ENCODE measurements around the gene RBMS1. TPM values are rescaled to one million over a fixed set of nuclear protein-coding genes. Genes with fewer than 3 reads are reported as not detected.

Gene RBMS1
- polyA plus RNA-seq, 1 donor from 2014 or later = 8.4 TPM

- Histone ChIP-seq H3K79me2 (replicated peaks; ENCODE audit: insufficient read depth, low read length) (no peaks in the 10 kb centered on the region), H2AFZ (ENCODE audit: low read depth, low read length) (no peak overlapping the region), H3K4me3 (ENCODE audit: low read length) (no peak overlapping the region), H3K36me3 (ENCODE audit: insufficient read depth, low read length) (no peaks in the 10 kb centered on the region), H3K27me3 (ENCODE audit: insufficient read depth, low read depth, low read length) (peaks cover 12% of the 10 kb centered on the region), H3F3A (ENCODE audit: insufficient read depth, low read length, poor library complexity, severe bottlenecking) (no peaks in the 10 kb centered on the region), H3K9me2 (ENCODE audit: insufficient read depth, low read length) (no peaks in the 10 kb centered on the region), H3K9me3 (ENCODE audit: low read length) (no peaks in the 10 kb centered on the region), H4K20me1 (ENCODE audit: insufficient read depth) (no peaks in the 10 kb centered on the region), H3K9ac (ENCODE audit: low read length) (no peak overlapping the region), H3K27ac (ENCODE audit: low read length) (no peak overlapping the region), H3K4me2 (ENCODE audit: low read length) (no peak overlapping the region)
- TF ChIP-seq POLR2AphosphoS5 (IDR thresholded peaks at IDR 0.05) = no peak
- no peak for TF ChIP-seq REST (IDR thresholded peaks at IDR 0.05; ENCODE audit: borderline replicate concordance)
- no peak for TF ChIP-seq SMC3 (conservative IDR thresholded peaks at IDR 0.05; ENCODE audit: poor library complexity)
- TF ChIP-seq EZH2 (IDR thresholded peaks at IDR 0.05; ENCODE audit: borderline replicate concordance, insufficient read depth, low read length, poor library complexity, severe bottlenecking) = no peak
- TF ChIP-seq RAD21 (conservative IDR thresholded peaks at IDR 0.05) = no peak
- TF ChIP-seq CTCF (IDR thresholded peaks at IDR 0.05; ENCODE audit: poor library complexity, severe bottlenecking) = no peak
- no peak for TF ChIP-seq TAF1 (IDR thresholded peaks at IDR 0.05; ENCODE audit: low read depth)
- TF ChIP-seq EP300 (conservative IDR thresholded peaks at IDR 0.05; ENCODE audit: poor library complexity, severe bottlenecking) = no peak
- TF ChIP-seq MXI1 (conservative IDR thresholded peaks at IDR 0.05; ENCODE audit: poor library complexity, severe bottlenecking) = no peak
Observed at GRCh38 chr2:160332318-160332717, 161.3 kb downstream of the RBMS1 start.

- no peak overlapping the region for H3K4me3 ChIP-seq (ENCODE audit: low read length)
- no peak overlapping the region for H3K4me2 ChIP-seq (ENCODE audit: low read length)
- no peaks in the 10 kb centered on the region for H3K9me2 ChIP-seq (ENCODE audit: insufficient read depth, low read length)
- H3K9me3 ChIP-seq (ENCODE audit: low read length) = no peaks in the 10 kb centered on the region
- H4K20me1 ChIP-seq (ENCODE audit: insufficient read depth) = no peaks in the 10 kb centered on the region
- H3F3A ChIP-seq (ENCODE audit: insufficient read depth, low read length, poor library complexity, severe bottlenecking) = no peaks in the 10 kb centered on the region
- H2AFZ ChIP-seq (ENCODE audit: low read depth, low read length) = no peak overlapping the region
- peaks cover 12% of the 10 kb centered on the region for H3K27me3 ChIP-seq (ENCODE audit: insufficient read depth, low read depth, low read length)
- H3K9ac ChIP-seq (ENCODE audit: low read length) = no peak overlapping the region
- no peak overlapping the region for H3K27ac ChIP-seq (ENCODE audit: low read length)
- H3K79me2 ChIP-seq (replicated peaks; ENCODE audit: insufficient read depth, low read length) = no peaks in the 10 kb centered on the region
- no peak for TF ChIP-seq EZH2 (IDR thresholded peaks at IDR 0.05; ENCODE audit: borderline replicate concordance, insufficient read depth, low read length, poor library complexity, severe bottlenecking)
- no peak for TF ChIP-seq EP300 (conservative IDR thresholded peaks at IDR 0.05; ENCODE audit: poor library complexity, severe bottlenecking)
- no peak for TF ChIP-seq TAF1 (IDR thresholded peaks at IDR 0.05; ENCODE audit: low read depth)
- no peak for TF ChIP-seq MXI1 (conservative IDR thresholded peaks at IDR 0.05; ENCODE audit: poor library complexity, severe bottlenecking)
- TF ChIP-seq REST (IDR thresholded peaks at IDR 0.05; ENCODE audit: borderline replicate concordance) = no peak
- TF ChIP-seq RAD21 (conservative IDR thresholded peaks at IDR 0.05) = no peak
- TF ChIP-seq SMC3 (conservative IDR thresholded peaks at IDR 0.05; ENCODE audit: poor library complexity) = no peak
- H3K36me3 ChIP-seq (ENCODE audit: insufficient read depth, low read length) = no peaks in the 10 kb centered on the region
Observed at GRCh38 chr2:160331258-160332025, 162.2 kb downstream of the RBMS1 start.

Measured in neural cell (in vitro differentiated cells).